ENCODE measurements around the gene AGMO.

DNA sequence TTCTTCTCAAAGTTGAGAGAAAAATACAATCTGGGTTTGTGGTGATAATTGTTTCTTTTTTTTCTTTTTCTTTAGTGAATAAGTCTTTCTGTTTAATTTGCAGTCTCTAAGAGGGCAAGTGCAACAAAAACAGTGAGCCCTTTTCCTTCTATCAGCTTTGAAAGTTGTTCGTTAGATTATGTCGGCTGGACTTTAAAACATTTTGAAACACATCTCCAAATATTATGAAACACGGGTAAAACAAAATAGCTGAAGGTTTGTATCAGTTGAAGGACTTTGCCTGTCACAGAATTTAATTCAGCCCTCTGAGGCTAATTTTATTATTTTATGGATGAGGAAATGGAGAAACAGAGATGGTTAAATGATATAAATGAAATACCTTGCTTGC is 85.3 kb downstream of the AGMO start:
- no peak for TF ChIP-seq POLR2A (IDR thresholded peaks at IDR 0.05; ENCODE audit: extremely low read depth, insufficient read length)
- TF ChIP-seq, protein P1, sequence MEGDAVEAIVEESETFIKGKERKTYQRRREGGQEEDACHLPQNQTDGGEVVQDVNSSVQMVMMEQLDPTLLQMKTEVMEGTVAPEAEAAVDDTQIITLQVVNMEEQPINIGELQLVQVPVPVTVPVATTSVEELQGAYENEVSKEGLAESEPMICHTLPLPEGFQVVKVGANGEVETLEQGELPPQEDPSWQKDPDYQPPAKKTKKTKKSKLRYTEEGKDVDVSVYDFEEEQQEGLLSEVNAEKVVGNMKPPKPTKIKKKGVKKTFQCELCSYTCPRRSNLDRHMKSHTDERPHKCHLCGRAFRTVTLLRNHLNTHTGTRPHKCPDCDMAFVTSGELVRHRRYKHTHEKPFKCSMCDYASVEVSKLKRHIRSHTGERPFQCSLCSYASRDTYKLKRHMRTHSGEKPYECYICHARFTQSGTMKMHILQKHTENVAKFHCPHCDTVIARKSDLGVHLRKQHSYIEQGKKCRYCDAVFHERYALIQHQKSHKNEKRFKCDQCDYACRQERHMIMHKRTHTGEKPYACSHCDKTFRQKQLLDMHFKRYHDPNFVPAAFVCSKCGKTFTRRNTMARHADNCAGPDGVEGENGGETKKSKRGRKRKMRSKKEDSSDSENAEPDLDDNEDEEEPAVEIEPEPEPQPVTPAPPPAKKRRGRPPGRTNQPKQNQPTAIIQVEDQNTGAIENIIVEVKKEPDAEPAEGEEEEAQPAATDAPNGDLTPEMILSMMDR (IDR thresholded peaks at IDR 0.05; ENCODE audit: low read depth, low read length): no peak
